ENCODE data around the gene CCNA2.

The CCNA2 gene

DNA sequence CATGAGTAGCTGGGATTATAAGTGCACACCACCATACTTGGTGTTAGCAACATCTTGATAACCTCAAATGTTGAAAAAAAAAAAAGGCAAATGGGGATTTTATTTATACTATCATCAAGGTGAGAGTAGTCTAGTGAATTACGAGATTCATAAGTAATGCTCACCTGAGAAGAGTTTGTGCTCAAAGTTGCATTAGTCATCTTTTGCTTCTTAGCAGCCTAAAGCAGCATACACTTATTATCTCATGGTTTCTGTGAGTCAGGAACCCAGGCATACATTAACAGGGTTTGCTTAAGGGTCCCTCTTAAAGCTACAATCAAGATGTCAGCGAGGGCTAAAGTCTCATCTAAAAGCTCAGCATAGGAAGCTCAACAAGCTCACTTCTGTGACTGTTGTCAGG is 30.7 kb downstream of the CCNA2 start:
- Histone ChIP-seq H3K27me3 (ENCODE audit: control insufficient read depth in 2 of 2, insufficient read depth in 2 of 2, low read length in 2 of 2) (no peaks in the 10 kb centered on the region), H3K4me3 (ENCODE audit: low read length in 2 of 2) (no peak overlapping the region), H3K9me3 (ENCODE audit: control insufficient read depth in 2 of 2, low read length in 2 of 2) (no peaks in the 10 kb centered on the region), H3K9ac (ENCODE audit: low read depth in 1 of 2, low read length in 2 of 2) (no peak overlapping the region), H3K4me1 (ENCODE audit: control insufficient read depth in 2 of 2, insufficient read depth in 2 of 2, low read length in 2 of 2) (no peaks in the 10 kb centered on the region), H3K36me3 (ENCODE audit: control insufficient read depth in 2 of 2, insufficient read depth in 2 of 2, low read length in 2 of 2) (no peaks in the 10 kb centered on the region), H3K27ac (ENCODE audit: low read depth in 2 of 2, low read length in 2 of 2) (no peak overlapping the region)

DNA sequence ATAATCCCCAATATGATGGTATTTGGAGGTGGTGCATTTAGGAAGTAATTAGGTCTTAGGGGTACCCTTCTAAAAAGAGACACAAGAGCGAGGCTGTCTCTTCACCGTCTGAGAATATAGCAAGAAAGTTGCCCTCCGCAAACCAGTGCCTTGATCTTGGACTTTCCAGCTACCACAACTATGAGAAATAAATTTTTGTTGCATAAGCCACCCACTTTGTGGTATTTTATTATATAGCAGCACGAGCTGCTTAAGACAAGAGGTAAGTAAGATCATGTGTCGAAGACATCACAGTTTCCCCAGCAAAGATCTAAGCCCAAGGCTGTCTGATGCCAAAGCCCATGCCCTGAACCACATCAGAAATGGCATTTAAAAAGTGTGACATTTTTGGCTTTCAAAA is 32.2 kb downstream of the CCNA2 start:
- Histone ChIP-seq H3K4me3 (ENCODE audit: low read length in 2 of 2) (no peak overlapping the region), H3K27ac (ENCODE audit: low read depth in 2 of 2, low read length in 2 of 2) (no peak overlapping the region), H3K36me3 (ENCODE audit: control insufficient read depth in 2 of 2, insufficient read depth in 2 of 2, low read length in 2 of 2) (no peaks in the 10 kb centered on the region), H3K9ac (ENCODE audit: low read depth in 1 of 2, low read length in 2 of 2) (no peak overlapping the region), H3K27me3 (ENCODE audit: control insufficient read depth in 2 of 2, insufficient read depth in 2 of 2, low read length in 2 of 2) (no peaks in the 10 kb centered on the region), H3K4me1 (ENCODE audit: control insufficient read depth in 2 of 2, insufficient read depth in 2 of 2, low read length in 2 of 2) (no peaks in the 10 kb centered on the region), H3K9me3 (ENCODE audit: control insufficient read depth in 2 of 2, low read length in 2 of 2) (no peaks in the 10 kb centered on the region)

DNA sequence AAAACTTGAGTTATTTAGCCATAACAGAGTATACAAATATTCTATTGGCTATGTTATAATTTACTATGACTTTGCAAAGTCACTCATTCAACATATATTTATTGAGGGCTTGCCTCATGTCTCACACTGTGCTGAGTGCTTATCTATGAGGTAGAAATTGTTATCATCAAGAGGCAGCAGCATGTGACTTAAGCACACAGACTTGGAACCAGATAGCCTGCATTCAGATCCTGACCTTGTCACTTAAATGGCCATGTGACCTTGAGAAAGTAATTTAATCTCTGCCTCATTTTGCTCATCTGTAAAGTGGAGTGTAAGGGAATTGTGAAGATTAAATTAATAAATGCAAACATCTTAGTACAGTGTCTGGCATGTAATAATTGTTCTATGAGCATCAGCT is 32.7 kb downstream of the CCNA2 start:
- Histone ChIP-seq H3K4me3 (ENCODE audit: low read length in 2 of 2) (no peak overlapping the region), H3K9ac (ENCODE audit: low read depth in 1 of 2, low read length in 2 of 2) (no peak overlapping the region), H3K27me3 (ENCODE audit: control insufficient read depth in 2 of 2, insufficient read depth in 2 of 2, low read length in 2 of 2) (no peaks in the 10 kb centered on the region), H3K27ac (ENCODE audit: low read depth in 2 of 2, low read length in 2 of 2) (no peak overlapping the region), H3K36me3 (ENCODE audit: control insufficient read depth in 2 of 2, insufficient read depth in 2 of 2, low read length in 2 of 2) (no peaks in the 10 kb centered on the region), H3K4me1 (ENCODE audit: control insufficient read depth in 2 of 2, insufficient read depth in 2 of 2, low read length in 2 of 2) (no peaks in the 10 kb centered on the region), H3K9me3 (ENCODE audit: control insufficient read depth in 2 of 2, low read length in 2 of 2) (no peaks in the 10 kb centered on the region)

GRCh38 chr4:121789960-121790829 is 33.5 kb downstream of the CCNA2 start:
- no peaks in the 10 kb centered on the region for H3K9me3 ChIP-seq (ENCODE audit: control insufficient read depth in 2 of 2, low read length in 2 of 2)
- H3K27ac ChIP-seq (ENCODE audit: low read depth in 2 of 2, low read length in 2 of 2): no peak overlapping the region
- no peak overlapping the region for H3K4me3 ChIP-seq (ENCODE audit: low read length in 2 of 2)
- H3K27me3 ChIP-seq (ENCODE audit: control insufficient read depth in 2 of 2, insufficient read depth in 2 of 2, low read length in 2 of 2): no peaks in the 10 kb centered on the region
- no peaks in the 10 kb centered on the region for H3K36me3 ChIP-seq (ENCODE audit: control insufficient read depth in 2 of 2, insufficient read depth in 2 of 2, low read length in 2 of 2)
- H3K4me1 ChIP-seq (ENCODE audit: control insufficient read depth in 2 of 2, insufficient read depth in 2 of 2, low read length in 2 of 2): no peaks in the 10 kb centered on the region
- H3K9ac ChIP-seq (ENCODE audit: low read depth in 1 of 2, low read length in 2 of 2): no peak overlapping the region

- Histone ChIP-seq H3K9ac (ENCODE audit: low read depth in 1 of 2, low read length in 2 of 2) (no peak overlapping the region), H3K9me3 (ENCODE audit: control insufficient read depth in 2 of 2, low read length in 2 of 2) (no peaks in the 10 kb centered on the region)
Observed at GRCh38 chr4:121789455-121789854, 34.2 kb downstream of the CCNA2 start.

GRCh38 chr4:121788896-121789295 is 34.8 kb downstream of the CCNA2 start:
- no peak overlapping the region for H3K4me3 ChIP-seq (ENCODE audit: low read length in 2 of 2)
- H3K27ac ChIP-seq (ENCODE audit: low read depth in 2 of 2, low read length in 2 of 2): no peak overlapping the region
- no peaks in the 10 kb centered on the region for H3K27me3 ChIP-seq (ENCODE audit: control insufficient read depth in 2 of 2, insufficient read depth in 2 of 2, low read length in 2 of 2)
- H3K36me3 ChIP-seq (ENCODE audit: control insufficient read depth in 2 of 2, insufficient read depth in 2 of 2, low read length in 2 of 2): no peaks in the 10 kb centered on the region
- H3K9ac ChIP-seq (ENCODE audit: low read depth in 1 of 2, low read length in 2 of 2): no peak overlapping the region
- no peaks in the 10 kb centered on the region for H3K9me3 ChIP-seq (ENCODE audit: control insufficient read depth in 2 of 2, low read length in 2 of 2)
- H3K4me1 ChIP-seq (ENCODE audit: control insufficient read depth in 2 of 2, insufficient read depth in 2 of 2, low read length in 2 of 2): no peaks in the 10 kb centered on the region

More at GRCh38 chr4:121789455-121789854, 34.2 kb downstream of the CCNA2 start:
- Histone ChIP-seq H3K4me3 (ENCODE audit: low read length in 2 of 2) (no peak overlapping the region), H3K36me3 (ENCODE audit: control insufficient read depth in 2 of 2, insufficient read depth in 2 of 2, low read length in 2 of 2) (no peaks in the 10 kb centered on the region), H3K27me3 (ENCODE audit: control insufficient read depth in 2 of 2, insufficient read depth in 2 of 2, low read length in 2 of 2) (no peaks in the 10 kb centered on the region), H3K27ac (ENCODE audit: low read depth in 2 of 2, low read length in 2 of 2) (no peak overlapping the region), H3K4me1 (ENCODE audit: control insufficient read depth in 2 of 2, insufficient read depth in 2 of 2, low read length in 2 of 2) (no peaks in the 10 kb centered on the region)

DNA sequence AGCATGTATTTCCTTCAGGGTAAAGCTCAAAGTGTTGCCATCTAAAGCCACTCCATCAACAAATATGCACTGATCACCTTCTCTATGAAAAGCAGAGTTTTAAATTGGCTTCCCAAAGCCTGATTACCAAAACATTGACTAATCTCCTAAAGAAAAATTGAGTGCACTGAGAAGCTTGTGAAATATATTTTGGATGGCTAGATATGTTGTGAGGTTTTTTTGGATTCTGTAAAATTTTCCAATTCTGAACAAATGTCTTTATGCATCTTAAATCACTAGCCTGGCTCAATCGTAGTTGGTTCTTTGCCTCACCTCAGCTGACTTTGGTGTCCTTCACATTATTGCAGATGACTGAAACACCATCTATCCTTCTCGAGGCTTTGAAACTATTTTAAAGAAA is 37.5 kb downstream of the CCNA2 start:
- H3K9me3 ChIP-seq (ENCODE audit: control insufficient read depth in 2 of 2, low read length in 2 of 2): no peaks in the 10 kb centered on the region

GRCh38 chr4:121785479-121785878 is 38.2 kb downstream of the CCNA2 start:
- Histone ChIP-seq H3K36me3 (ENCODE audit: control insufficient read depth in 2 of 2, insufficient read depth in 2 of 2, low read length in 2 of 2) (no peaks in the 10 kb centered on the region), H3K4me3 (ENCODE audit: low read length in 2 of 2) (no peak overlapping the region), H3K9me3 (ENCODE audit: control insufficient read depth in 2 of 2, low read length in 2 of 2) (no peaks in the 10 kb centered on the region), H3K27ac (ENCODE audit: low read depth in 2 of 2, low read length in 2 of 2) (no peak overlapping the region), H3K9ac (ENCODE audit: low read depth in 1 of 2, low read length in 2 of 2) (no peak overlapping the region), H3K27me3 (ENCODE audit: control insufficient read depth in 2 of 2, insufficient read depth in 2 of 2, low read length in 2 of 2) (peaks cover 0 to 2% of the 10 kb centered on the region in 2 donors), H3K4me1 (ENCODE audit: control insufficient read depth in 2 of 2, insufficient read depth in 2 of 2, low read length in 2 of 2) (no peaks in the 10 kb centered on the region)

More for the DNA sequence above, 37.5 kb downstream of the CCNA2 start:
- no peak overlapping the region for H3K27ac ChIP-seq (ENCODE audit: low read depth in 2 of 2, low read length in 2 of 2)
- no peaks in the 10 kb centered on the region for H3K36me3 ChIP-seq (ENCODE audit: control insufficient read depth in 2 of 2, insufficient read depth in 2 of 2, low read length in 2 of 2)
- no peaks in the 10 kb centered on the region for H3K4me1 ChIP-seq (ENCODE audit: control insufficient read depth in 2 of 2, insufficient read depth in 2 of 2, low read length in 2 of 2)
- no peaks in the 10 kb centered on the region for H3K27me3 ChIP-seq (ENCODE audit: control insufficient read depth in 2 of 2, insufficient read depth in 2 of 2, low read length in 2 of 2)
- H3K4me3 ChIP-seq (ENCODE audit: low read length in 2 of 2): no peak overlapping the region
- H3K9ac ChIP-seq (ENCODE audit: low read depth in 1 of 2, low read length in 2 of 2): no peak overlapping the region

DNA sequence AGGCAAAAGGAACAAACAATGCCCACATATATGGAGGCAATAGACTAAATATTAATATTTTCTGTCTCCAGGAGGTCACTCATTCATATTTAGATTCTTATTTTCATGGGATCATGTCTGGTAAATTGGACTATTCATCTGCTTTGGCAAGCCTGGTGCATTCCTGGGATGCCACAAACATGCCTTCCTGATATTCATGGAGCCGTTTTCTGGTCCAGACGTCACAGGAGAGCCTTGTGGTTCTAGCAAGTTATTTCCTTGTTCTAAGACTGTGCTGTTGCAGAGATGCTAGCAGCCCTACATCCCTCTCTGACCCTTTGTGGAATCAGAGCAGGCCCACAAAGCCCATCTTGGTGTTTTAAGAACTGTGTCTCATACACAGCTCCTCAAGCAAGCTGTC is 38.7 kb downstream of the CCNA2 start:
- no peaks in the 10 kb centered on the region for H3K4me1 ChIP-seq (ENCODE audit: control insufficient read depth in 2 of 2, insufficient read depth in 2 of 2, low read length in 2 of 2)
- no peak overlapping the region for H3K4me3 ChIP-seq (ENCODE audit: low read length in 2 of 2)
- no peaks in the 10 kb centered on the region for H3K9me3 ChIP-seq (ENCODE audit: control insufficient read depth in 2 of 2, low read length in 2 of 2)
- no peak overlapping the region for H3K9ac ChIP-seq (ENCODE audit: low read depth in 1 of 2, low read length in 2 of 2)
- H3K36me3 ChIP-seq (ENCODE audit: control insufficient read depth in 2 of 2, insufficient read depth in 2 of 2, low read length in 2 of 2): no peaks in the 10 kb centered on the region
- peaks cover 0 to 4% of the 10 kb centered on the region in 2 donors for H3K27me3 ChIP-seq (ENCODE audit: control insufficient read depth in 2 of 2, insufficient read depth in 2 of 2, low read length in 2 of 2)
- H3K27ac ChIP-seq (ENCODE audit: low read depth in 2 of 2, low read length in 2 of 2): no peak overlapping the region

- Histone ChIP-seq H3K9ac (ENCODE audit: low read depth in 1 of 2, low read length in 2 of 2) (no peak overlapping the region), H3K4me1 (ENCODE audit: control insufficient read depth in 2 of 2, insufficient read depth in 2 of 2, low read length in 2 of 2) (no peaks in the 10 kb centered on the region), H3K36me3 (ENCODE audit: control insufficient read depth in 2 of 2, insufficient read depth in 2 of 2, low read length in 2 of 2) (no peaks in the 10 kb centered on the region), H3K27ac (ENCODE audit: low read depth in 2 of 2, low read length in 2 of 2) (no peak overlapping the region), H3K9me3 (ENCODE audit: control insufficient read depth in 2 of 2, low read length in 2 of 2) (no peaks in the 10 kb centered on the region), H3K27me3 (ENCODE audit: control insufficient read depth in 2 of 2, insufficient read depth in 2 of 2, low read length in 2 of 2) (peaks cover 0 to 4% of the 10 kb centered on the region in 2 donors), H3K4me3 (ENCODE audit: low read length in 2 of 2) (no peak overlapping the region)
Observed at GRCh38 chr4:121784401-121784800, 39.3 kb downstream of the CCNA2 start.
